Measurements from ENCODE around the gene UIMC1.

UIMC1 gene

DNA sequence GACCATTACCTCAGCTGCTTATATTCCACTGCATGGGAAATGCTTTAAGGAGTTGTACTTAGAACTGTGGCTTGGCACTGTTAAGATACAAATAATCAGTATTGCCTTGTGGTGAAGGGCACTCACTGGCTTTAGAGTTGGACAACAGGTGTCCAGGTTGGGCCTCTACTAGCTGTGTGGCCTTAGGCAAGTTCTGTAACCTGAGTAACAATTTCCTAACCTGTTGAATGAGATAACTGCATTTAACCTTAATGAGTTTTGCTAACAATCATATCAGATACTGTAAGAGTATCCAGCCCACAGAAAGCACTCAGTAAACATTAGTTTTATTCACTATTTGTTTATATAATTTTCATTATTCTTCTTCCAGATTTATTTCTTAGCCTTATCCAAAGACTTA, 90.2 kb downstream of the UIMC1 start (continued):
- TF ChIP-seq, protein P1, sequence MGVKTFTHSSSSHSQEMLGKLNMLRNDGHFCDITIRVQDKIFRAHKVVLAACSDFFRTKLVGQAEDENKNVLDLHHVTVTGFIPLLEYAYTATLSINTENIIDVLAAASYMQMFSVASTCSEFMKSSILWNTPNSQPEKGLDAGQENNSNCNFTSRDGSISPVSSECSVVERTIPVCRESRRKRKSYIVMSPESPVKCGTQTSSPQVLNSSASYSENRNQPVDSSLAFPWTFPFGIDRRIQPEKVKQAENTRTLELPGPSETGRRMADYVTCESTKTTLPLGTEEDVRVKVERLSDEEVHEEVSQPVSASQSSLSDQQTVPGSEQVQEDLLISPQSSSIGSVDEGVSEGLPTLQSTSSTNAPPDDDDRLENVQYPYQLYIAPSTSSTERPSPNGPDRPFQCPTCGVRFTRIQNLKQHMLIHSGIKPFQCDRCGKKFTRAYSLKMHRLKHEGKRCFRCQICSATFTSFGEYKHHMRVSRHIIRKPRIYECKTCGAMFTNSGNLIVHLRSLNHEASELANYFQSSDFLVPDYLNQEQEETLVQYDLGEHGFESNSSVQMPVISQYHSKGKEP (tag by site-specific recombination; IDR thresholded peaks at IDR 0.05), result peak; percentile 60; the same call in 1 of the 2 replicates

DNA sequence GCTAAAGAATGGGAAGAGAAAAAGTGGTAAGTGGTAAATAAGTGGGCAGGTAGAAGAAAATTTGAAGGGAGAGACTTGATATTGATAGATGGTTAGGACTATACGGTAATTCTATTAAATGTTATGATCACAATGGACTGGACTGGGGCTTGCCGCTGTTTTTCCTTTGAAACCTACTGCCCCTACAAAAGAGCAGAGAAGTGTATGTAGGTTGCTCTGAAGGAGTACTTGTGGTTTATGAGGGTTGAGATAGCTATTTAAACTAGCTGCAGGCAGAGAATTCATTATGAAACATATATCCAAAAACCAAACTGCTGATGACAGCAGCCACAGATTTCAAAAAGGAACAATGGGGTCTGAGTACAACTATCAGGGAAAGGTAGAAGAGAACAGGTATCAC, 90.7 kb downstream of the UIMC1 start:
- Histone ChIP-seq H3K36me3 (ENCODE audit: control insufficient read depth in 2 of 2, insufficient read depth in 1 of 2, low read length in 2 of 2) (peaks cover 4 to 22% of the 10 kb centered on the region in 2 experiments; a peak in 2 of 3 replicates), H3K4me1 (ENCODE audit: control insufficient read depth, insufficient read depth, low read length) (peaks cover 12% of the 10 kb centered on the region), H3K4me3 (ENCODE audit: low read depth, low read length) (no peak overlapping the region), H3K9me3 (ENCODE audit: control insufficient read depth, insufficient read depth, low read depth, low read length) (no peaks in the 10 kb centered on the region), H3K27ac (ENCODE audit: extremely low read depth, low read depth, low read length) (no peak overlapping the region)
- ChIA-PET POLR2A (interaction anchor here (0.6 kb wide), 1 partner anchor 86 kb away, joined by 4 read pairs; no protein-coding TSS in a partner anchor), CTCF (interaction anchor here (1.2 to 1.4 kb wide), 2 partner anchors 18 to 255 kb away, joined by 4 to 7 read pairs; no protein-coding TSS in a partner anchor)
- peak; percentile 58; the same call in 1 of the 2 replicates for TF ChIP-seq EGR2 (tag by site-specific recombination; IDR thresholded peaks at IDR 0.05; ENCODE audit: low read depth)
- TF ChIP-seq ZNF302 (tag by site-specific recombination; IDR thresholded peaks at IDR 0.05; ENCODE audit: low read depth), result no peak

DNA sequence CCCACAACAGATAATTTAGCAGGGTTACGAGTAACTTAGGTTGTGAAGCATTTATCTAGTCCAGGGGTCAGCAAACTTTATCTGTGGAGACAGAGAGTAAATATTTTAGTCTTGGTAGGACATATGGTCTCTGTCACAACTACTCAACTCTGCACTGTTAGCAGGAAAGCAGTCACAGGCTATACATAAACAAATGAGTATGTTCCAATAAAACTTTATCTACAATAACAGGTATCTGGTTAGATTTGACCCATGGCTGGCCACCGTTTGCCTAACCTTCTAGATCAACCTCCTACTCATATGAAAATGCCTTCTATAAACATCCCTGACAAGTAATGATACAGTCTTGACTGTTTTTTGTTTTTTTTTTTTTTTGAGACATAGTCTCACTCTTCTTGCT, 94.5 kb downstream of the UIMC1 start:
- ChIA-PET POLR2A (interaction anchor here (0.7 kb wide), 1 partner anchor 35 kb away, joined by 3 read pairs; no protein-coding TSS in a partner anchor), CTCF (no interaction called here)
- H3K4me1 ChIP-seq (ENCODE audit: control insufficient read depth, insufficient read depth, low read length), result peaks cover 12% of the 10 kb centered on the region
- H3K27ac ChIP-seq (ENCODE audit: extremely low read depth, low read depth, low read length), result no peak overlapping the region
- H3K36me3 ChIP-seq (ENCODE audit: control insufficient read depth in 2 of 2, insufficient read depth in 1 of 2, low read length in 2 of 2), result peaks cover 15 to 30% of the 10 kb centered on the region in 2 experiments; a peak in 2 of 3 replicates
- TF ChIP-seq OVOL3 (tag by site-specific recombination; IDR thresholded peaks at IDR 0.05) (no peak), KLF7 (tag by site-specific recombination; IDR thresholded peaks at IDR 0.05; ENCODE audit: borderline replicate concordance) (no peak)
- TF ChIP-seq, protein P2, sequence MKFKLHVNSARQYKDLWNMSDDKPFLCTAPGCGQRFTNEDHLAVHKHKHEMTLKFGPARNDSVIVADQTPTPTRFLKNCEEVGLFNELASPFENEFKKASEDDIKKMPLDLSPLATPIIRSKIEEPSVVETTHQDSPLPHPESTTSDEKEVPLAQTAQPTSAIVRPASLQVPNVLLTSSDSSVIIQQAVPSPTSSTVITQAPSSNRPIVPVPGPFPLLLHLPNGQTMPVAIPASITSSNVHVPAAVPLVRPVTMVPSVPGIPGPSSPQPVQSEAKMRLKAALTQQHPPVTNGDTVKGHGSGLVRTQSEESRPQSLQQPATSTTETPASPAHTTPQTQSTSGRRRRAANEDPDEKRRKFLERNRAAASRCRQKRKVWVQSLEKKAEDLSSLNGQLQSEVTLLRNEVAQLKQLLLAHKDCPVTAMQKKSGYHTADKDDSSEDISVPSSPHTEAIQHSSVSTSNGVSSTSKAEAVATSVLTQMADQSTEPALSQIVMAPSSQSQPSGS (tag by site-specific recombination; IDR thresholded peaks at IDR 0.05; ENCODE audit: low read depth), result no peak
- TF ChIP-seq, protein P3, sequence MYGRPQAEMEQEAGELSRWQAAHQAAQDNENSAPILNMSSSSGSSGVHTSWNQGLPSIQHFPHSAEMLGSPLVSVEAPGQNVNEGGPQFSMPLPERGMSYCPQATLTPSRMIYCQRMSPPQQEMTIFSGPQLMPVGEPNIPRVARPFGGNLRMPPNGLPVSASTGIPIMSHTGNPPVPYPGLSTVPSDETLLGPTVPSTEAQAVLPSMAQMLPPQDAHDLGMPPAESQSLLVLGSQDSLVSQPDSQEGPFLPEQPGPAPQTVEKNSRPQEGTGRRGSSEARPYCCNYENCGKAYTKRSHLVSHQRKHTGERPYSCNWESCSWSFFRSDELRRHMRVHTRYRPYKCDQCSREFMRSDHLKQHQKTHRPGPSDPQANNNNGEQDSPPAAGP (tag by site-specific recombination; IDR thresholded peaks at IDR 0.05), result no peak
- TF ChIP-seq, protein P4, sequence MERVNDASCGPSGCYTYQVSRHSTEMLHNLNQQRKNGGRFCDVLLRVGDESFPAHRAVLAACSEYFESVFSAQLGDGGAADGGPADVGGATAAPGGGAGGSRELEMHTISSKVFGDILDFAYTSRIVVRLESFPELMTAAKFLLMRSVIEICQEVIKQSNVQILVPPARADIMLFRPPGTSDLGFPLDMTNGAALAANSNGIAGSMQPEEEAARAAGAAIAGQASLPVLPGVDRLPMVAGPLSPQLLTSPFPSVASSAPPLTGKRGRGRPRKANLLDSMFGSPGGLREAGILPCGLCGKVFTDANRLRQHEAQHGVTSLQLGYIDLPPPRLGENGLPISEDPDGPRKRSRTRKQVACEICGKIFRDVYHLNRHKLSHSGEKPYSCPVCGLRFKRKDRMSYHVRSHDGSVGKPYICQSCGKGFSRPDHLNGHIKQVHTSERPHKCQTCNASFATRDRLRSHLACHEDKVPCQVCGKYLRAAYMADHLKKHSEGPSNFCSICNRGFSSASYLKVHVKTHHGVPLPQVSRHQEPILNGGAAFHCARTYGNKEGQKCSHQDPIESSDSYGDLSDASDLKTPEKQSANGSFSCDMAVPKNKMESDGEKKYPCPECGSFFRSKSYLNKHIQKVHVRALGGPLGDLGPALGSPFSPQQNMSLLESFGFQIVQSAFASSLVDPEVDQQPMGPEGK (tag by site-specific recombination; IDR thresholded peaks at IDR 0.05), result no peak
- no peaks in the 10 kb centered on the region for H3K9me3 ChIP-seq (ENCODE audit: control insufficient read depth, insufficient read depth, low read depth, low read length)
- no peak overlapping the region for H3K4me3 ChIP-seq (ENCODE audit: low read depth, low read length)

DNA sequence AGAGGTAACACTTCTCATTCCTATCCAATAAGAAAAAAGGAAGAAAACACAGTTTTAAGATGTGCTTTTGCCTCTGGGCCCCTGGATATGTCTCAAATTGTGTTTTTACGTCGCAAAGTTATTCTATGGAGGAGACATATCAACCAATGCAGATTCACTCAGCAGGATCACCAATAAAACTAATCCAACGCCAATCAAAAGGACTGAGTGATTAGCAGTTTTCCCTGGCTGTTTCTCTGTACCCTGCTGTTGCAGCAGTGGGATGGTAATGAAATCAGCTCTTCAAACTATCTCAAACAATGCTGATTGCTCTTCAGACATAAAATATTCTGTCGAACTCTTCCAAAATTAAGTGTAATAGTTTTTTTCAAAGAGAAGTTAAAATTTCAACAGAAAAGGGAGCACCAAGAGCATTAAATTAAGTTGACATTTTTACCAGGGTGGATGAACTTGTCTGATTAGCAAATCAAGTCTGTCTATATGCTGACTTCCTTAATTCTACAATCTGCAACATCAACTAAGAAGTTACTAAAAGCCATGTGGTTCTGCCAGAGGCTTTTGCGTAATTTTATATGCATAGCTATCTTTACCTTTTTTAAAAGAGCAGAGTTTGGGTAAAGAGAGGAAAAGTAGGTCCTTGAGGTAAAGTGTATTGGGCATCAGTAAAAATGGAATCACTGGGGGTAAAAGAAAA, 97.8 kb downstream of the UIMC1 start:
- Histone ChIP-seq H3K4me3 (ENCODE audit: low read depth, low read length) (no peak overlapping the region), H3K36me3 (ENCODE audit: control insufficient read depth in 2 of 2, insufficient read depth in 1 of 2, low read length in 2 of 2) (peaks cover 19 to 63% of the 10 kb centered on the region in 2 experiments; a peak in 2 of 3 replicates), H3K27ac (ENCODE audit: extremely low read depth, low read depth, low read length) (no peak overlapping the region), H3K4me1 (ENCODE audit: control insufficient read depth, insufficient read depth, low read length) (no peaks in the 10 kb centered on the region), H3K9me3 (ENCODE audit: control insufficient read depth, insufficient read depth, low read depth, low read length) (no peaks in the 10 kb centered on the region)
- POLR2A ChIA-PET, result no interaction called here
- CTCF ChIA-PET, result interaction anchor here (0.5 to 1.6 kb wide), 4 partner anchors 15 to 248 kb away, joined by 3 to 7 read pairs (median 4); no protein-coding TSS in a partner anchor
- no peak for TF ChIP-seq ZNF292 (tag by site-specific recombination; IDR thresholded peaks at IDR 0.05; ENCODE audit: borderline replicate concordance, low read depth)
- TF ChIP-seq, protein P5, sequence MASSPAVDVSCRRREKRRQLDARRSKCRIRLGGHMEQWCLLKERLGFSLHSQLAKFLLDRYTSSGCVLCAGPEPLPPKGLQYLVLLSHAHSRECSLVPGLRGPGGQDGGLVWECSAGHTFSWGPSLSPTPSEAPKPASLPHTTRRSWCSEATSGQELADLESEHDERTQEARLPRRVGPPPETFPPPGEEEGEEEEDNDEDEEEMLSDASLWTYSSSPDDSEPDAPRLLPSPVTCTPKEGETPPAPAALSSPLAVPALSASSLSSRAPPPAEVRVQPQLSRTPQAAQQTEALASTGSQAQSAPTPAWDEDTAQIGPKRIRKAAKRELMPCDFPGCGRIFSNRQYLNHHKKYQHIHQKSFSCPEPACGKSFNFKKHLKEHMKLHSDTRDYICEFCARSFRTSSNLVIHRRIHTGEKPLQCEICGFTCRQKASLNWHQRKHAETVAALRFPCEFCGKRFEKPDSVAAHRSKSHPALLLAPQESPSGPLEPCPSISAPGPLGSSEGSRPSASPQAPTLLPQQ (tag by site-specific recombination; IDR thresholded peaks at IDR 0.05), result no peak
- TF ChIP-seq ZBTB17 (tag by site-specific recombination; IDR thresholded peaks at IDR 0.05), result no peak
- no peak for TF ChIP-seq SP2 (tag by site-specific recombination; IDR thresholded peaks at IDR 0.05)
- TF ChIP-seq MEIS1 (CRISPR knock-in tag; IDR thresholded peaks at IDR 0.05; ENCODE audit: borderline replicate concordance), result no peak
- peak; percentile 40; the same call in 1 of the 2 replicates for TF ChIP-seq FEZF1 (tag by site-specific recombination; IDR thresholded peaks at IDR 0.05)
- TF ChIP-seq, protein P6, sequence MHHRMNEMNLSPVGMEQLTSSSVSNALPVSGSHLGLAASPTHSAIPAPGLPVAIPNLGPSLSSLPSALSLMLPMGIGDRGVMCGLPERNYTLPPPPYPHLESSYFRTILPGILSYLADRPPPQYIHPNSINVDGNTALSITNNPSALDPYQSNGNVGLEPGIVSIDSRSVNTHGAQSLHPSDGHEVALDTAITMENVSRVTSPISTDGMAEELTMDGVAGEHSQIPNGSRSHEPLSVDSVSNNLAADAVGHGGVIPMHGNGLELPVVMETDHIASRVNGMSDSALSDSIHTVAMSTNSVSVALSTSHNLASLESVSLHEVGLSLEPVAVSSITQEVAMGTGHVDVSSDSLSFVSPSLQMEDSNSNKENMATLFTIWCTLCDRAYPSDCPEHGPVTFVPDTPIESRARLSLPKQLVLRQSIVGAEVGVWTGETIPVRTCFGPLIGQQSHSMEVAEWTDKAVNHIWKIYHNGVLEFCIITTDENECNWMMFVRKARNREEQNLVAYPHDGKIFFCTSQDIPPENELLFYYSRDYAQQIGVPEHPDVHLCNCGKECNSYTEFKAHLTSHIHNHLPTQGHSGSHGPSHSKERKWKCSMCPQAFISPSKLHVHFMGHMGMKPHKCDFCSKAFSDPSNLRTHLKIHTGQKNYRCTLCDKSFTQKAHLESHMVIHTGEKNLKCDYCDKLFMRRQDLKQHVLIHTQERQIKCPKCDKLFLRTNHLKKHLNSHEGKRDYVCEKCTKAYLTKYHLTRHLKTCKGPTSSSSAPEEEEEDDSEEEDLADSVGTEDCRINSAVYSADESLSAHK (tag by site-specific recombination; IDR thresholded peaks at IDR 0.05), result 0 out of 2 replicates have a peak, but pooled peaks have one; percentile 53
- TF ChIP-seq ZNF549 (tag by site-specific recombination; IDR thresholded peaks at IDR 0.05), result no peak
- TF ChIP-seq ZIC2 (tag by site-specific recombination; IDR thresholded peaks at IDR 0.05), result peak; percentile 33

All from HEK293 (cell line).